Measurements from ENCODE around the gene ADAM8. TPM values are rescaled to one million over a fixed set of nuclear protein-coding genes. Genes with fewer than 3 reads are reported as not detected.

The ADAM8 gene
- total RNA-seq: 0.32 and 1.1 TPM in 2 replicates

DNA sequence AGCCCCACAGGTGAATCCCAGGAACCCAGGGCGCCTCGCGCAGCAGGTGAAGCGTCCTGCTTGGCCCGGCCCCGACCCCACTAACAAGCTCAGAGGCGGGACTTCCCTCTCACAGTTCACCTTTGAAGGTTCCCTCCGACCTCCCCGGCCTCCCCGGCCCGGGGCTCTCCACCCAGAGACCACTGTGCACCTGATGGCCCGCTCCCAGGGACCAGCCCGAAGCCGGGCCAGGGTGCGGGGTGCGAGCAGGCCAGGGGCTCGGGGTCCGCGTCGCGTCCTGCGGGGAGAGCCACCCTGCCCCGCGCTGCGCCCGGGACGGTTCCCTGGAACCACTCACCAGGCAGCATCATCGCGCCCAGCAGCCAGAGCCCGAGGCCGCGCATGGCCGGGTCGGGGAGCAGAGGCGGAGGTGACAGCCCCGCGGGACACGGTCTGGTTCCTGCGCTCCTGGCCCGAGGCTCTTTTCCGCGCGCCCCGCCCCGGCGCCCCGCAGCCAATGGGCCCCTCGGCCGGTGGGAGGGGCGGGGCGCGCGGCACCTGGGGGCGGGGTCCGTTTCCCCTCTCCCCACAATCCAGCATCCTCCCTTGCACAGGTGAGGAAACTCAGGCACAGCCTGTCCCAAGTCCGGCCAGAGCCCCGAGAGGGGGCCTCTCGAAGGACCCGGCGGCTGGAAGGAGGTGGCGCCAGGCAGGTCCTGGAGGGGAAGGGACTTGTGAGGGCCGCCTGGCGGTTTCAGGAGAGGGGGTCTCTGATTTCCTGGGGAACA is at the start of gene ADAM8:
ADAM8 (minus strand) TSS at position 434 of the 767 bp plus-strand sequence; CDS start at position 383, 51 bp downstream.

DNA sequence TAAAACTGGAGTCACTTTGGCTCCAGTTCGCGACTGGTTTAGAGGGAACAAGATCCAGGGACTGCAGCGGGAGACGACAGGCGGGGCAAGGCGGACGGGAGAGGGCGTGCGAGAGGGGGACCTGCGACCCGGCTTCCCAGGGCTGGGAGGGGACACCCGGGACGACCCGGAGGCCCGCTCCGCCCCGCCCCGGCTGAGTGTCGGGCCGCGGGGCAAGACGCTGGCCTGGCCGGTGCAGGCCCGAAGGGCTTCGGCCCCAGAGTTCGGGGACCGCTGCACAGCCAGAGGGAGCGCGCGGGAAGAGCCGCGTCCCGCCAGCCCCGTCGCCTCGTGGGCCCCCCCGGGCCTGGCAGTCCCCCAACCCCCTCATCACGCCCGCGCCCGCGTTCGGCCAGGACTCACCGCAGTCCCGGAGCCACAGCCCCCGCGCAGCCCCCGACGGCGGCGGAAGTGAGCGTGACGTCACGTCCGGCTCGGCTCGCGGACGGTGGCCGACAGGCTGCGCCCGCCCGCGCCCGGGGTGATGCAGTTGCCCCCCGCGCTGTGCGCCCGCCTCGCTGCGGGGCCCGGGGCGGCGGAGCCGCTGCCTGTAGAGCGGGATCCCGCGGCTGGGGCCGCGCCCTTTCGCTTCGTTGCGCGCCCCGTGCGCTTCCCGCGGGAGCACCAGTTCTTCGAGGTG is 31.9 kb upstream of the ADAM8 start, which contains the start of the genes TUBGCP2 and ZNF511:
TUBGCP2 (minus strand) TSS at position 452 of the 679 bp plus-strand sequence. CDS start 5,931 bp downstream, outside the sequence.
ZNF511 (plus strand) TSS at position 494 of the 679 bp plus-strand sequence; CDS start at position 524, 30 bp downstream.

DNA sequence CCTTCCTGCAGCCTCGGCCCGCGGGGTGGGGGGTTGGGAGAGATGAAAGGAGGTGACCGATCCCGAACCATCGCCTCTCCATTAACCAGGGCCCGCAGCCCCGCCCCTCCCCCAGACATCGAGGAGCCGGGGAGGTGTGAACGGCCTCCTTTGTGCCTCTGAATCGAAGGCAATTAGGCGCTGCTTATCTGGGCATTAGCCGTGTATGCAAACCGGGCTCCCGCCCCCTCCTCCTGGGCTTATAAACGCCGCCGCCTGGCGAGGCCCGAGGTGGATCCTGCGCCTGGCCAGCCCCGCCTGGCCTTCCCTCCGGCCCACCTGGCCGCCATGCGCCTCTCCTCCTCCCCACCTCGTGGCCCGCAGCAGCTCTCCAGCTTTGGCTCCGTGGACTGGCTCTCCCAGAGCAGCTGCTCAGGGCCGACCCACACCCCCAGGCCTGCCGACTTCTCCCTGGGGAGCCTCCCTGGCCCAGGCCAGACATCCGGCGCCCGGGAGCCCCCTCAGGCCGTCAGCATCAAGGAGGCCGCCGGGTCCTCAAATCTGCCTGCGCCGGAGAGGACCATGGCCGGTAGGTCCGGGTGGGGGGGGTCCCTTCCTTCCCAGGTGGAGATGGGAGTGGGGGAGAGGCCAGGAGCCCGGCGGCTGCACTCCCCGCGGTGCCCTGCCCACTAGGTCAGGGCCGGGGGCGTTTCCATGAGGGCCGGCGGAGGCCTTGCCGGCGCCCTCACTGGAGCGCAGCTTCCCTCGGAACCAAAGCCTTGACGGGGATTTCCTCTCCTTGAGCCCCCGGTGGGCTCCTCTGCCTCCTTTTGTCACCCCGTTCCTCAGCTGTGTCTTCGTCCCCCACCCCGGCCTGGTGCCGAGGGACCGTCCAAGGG is 38.8 kb downstream of the ADAM8 start, which contains the start of gene VENTX:
VENTX (plus strand) TSS at position 268 of the 878 bp plus-strand sequence; CDS start at position 328, 60 bp downstream.

DNA sequence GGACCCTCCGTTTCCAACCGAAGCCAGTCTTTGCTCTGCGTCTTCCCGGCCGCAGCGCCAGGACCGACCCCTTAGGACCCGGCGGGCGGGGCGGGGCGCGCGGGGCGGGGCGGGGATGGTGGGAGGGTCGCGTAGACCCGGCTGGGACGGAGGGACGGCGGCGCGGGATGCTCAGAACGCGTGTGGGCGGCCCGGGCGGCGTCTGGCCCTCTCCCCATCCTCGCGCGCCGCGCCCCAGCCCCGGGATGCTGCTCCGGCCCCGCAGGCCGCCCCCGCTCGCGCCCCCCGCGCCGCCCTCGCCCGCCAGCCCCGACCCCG is 46.7 kb downstream of the ADAM8 start, which contains the start of gene UTF1:
UTF1 (plus strand) TSS at position 174 of the 318 bp plus-strand sequence; CDS start at position 246, 72 bp downstream.

Other genes starting within 250 kb of the ADAM8 start
- not detected in 2 replicates for gene ADGRA1, start 188.9 kb downstream of the ADAM8 start, total RNA-seq
- gene KNDC1, start 116.6 kb downstream of the ADAM8 start, total RNA-seq: under 0.01 and 0.15 TPM in 2 replicates
- gene UTF1, start 46.7 kb downstream of the ADAM8 start, total RNA-seq: not detected in 2 replicates
- not detected in 2 replicates for gene VENTX, start 39.0 kb downstream of the ADAM8 start, total RNA-seq
- gene TUBGCP2, start 32.0 kb upstream of the ADAM8 start, total RNA-seq: 29.0 and 42.6 TPM in 2 replicates
- 27.9 and 29.5 TPM in 2 replicates for gene ZNF511, start 32.0 kb upstream of the ADAM8 start, total RNA-seq
- gene CALY, start 60.0 kb upstream of the ADAM8 start, total RNA-seq: not detected in 2 replicates
- gene PRAP1, start 70.5 kb upstream of the ADAM8 start, total RNA-seq: not detected in 2 replicates
- gene FUOM, start 81.2 kb upstream of the ADAM8 start, total RNA-seq: 21.3 and 36.7 TPM in 2 replicates
- gene ECHS1, start 96.5 kb upstream of the ADAM8 start, total RNA-seq: 74.7 and 90.7 TPM in 2 replicates
- 6.4 and 9.1 TPM in 2 replicates for gene PAOX, start 102.4 kb upstream of the ADAM8 start, total RNA-seq
- gene MTG1, start 117.3 kb upstream of the ADAM8 start, total RNA-seq: 42.6 and 45.7 TPM in 2 replicates
- under 0.01 TPM in 1 of 2 replicates, not detected in the other for gene SPRN, start 147.8 kb upstream of the ADAM8 start, total RNA-seq
- 0.65 and 0.76 TPM in 2 replicates for gene SCART1, start 177.1 kb upstream of the ADAM8 start, total RNA-seq